Measurements from ENCODE around the gene C1orf232.

Gene C1orf232

GRCh38 chr1:26168410-26169197, at the start of gene C1orf232:
Gene C1orf232, minus strand, starts transcription at chr1:26168963. Its CDS starts 464 bp downstream, at chr1:26168499.
- DNase-seq: peak; percentile 82

- no peak for DNase-seq
Measured at GRCh38 chr1:26215246-26215645, 46.5 kb upstream of the C1orf232 start.

- DNase-seq: no peak
Measured at GRCh38 chr1:26213335-26213905, 44.7 kb upstream of the C1orf232 start.

- no peak for DNase-seq
Measured at GRCh38 chr1:26212726-26213125, 44.0 kb upstream of the C1orf232 start.

GRCh38 chr1:26210147-26210870, 41.5 kb upstream of the C1orf232 start:
- DNase-seq: no peak

GRCh38 chr1:26203642-26204318, 35.0 kb upstream of the C1orf232 start:
- DNase-seq: no peak

- no peak for DNase-seq
Measured at GRCh38 chr1:26200413-26200812, 31.6 kb upstream of the C1orf232 start.

- no peak for DNase-seq
Measured at GRCh38 chr1:26197813-26198212, 29.1 kb upstream of the C1orf232 start.

GRCh38 chr1:26197301-26197700, 28.5 kb upstream of the C1orf232 start:
- DNase-seq: no peak

- DNase-seq: no peak
Measured at GRCh38 chr1:26195805-26196204, 27.0 kb upstream of the C1orf232 start.

- no peak for DNase-seq
Measured at GRCh38 chr1:26191739-26192138, 23.0 kb upstream of the C1orf232 start.

GRCh38 chr1:26190373-26190987, 21.7 kb upstream of the C1orf232 start, which contains the start of gene CATSPER4:
Gene CATSPER4, plus strand, starts transcription at chr1:26190602. Its CDS starts 26 bp downstream, at chr1:26190628.
- peak; percentile 34 for DNase-seq

- no peak for DNase-seq
Measured at GRCh38 chr1:26189751-26190275, 21.1 kb upstream of the C1orf232 start.

- DNase-seq: no peak
Measured at GRCh38 chr1:26189331-26189730, 20.6 kb upstream of the C1orf232 start.

- no peak for DNase-seq
Measured at GRCh38 chr1:26188477-26188876, 19.7 kb upstream of the C1orf232 start.

GRCh38 chr1:26187882-26188281, 19.1 kb upstream of the C1orf232 start:
- no peak for DNase-seq

GRCh38 chr1:26184883-26185282, 16.1 kb upstream of the C1orf232 start:
- DNase-seq: no peak

- no peak for DNase-seq
Measured at GRCh38 chr1:26184086-26184485, 15.3 kb upstream of the C1orf232 start.

- no peak for DNase-seq
Measured at GRCh38 chr1:26182383-26182696, 13.6 kb upstream of the C1orf232 start.

GRCh38 chr1:26181586-26182382, 13.0 kb upstream of the C1orf232 start:
- DNase-seq: no peak

GRCh38 chr1:26180010-26180506, 11.3 kb upstream of the C1orf232 start:
- no peak for DNase-seq

Measured in NCI-H1092 (cell line).